Measurements from ENCODE around the gene STAU1.
"Not testable (repeated sequence)": the region's sequence is repeated elsewhere in the genome, so short reads cannot be mapped to it uniquely, and the experiment has no call there.

The STAU1 gene

DNA sequence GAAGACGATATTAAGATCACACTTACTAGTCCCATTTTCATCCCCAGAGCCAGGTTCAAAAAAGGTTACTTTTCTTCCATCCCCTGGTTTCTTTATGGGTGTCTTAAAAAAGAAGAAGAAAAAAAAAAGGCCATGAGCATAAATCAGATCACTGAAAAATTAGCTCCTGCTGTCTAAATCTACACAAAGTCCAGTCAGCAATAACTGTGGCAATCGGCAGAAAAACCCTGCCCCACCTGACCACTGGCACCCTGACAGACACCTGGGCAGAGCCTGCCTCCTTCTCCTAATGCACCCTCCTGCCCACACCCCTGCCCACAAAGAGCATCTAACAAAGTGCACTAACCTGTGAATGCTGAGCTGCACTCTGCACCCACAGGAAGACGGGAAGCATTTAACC, 69.8 kb downstream of the STAU1 start:
- DNase-seq (ENCODE audit: low read depth), result no peak

DNA sequence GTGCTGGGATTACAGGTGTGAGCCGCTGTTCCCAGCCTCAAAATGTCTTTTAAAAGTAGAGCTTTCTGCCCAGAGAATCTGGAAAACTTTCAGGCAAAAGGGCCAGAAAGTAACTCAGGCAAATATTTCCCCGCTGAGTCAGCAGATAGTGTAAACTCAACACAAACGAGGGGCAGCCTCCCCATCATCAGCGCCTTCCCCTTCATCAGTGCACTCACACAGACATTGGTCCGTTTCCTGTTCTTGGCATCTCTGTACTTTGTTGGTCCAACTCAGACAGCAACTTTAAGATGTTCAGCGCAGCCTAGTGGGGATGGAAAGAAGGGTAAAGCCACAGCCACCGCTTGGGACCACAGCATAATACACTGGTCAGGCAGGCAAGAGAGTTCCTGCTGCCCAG, 72.6 kb downstream of the STAU1 start:
- no peak for DNase-seq (ENCODE audit: low read depth)

DNA sequence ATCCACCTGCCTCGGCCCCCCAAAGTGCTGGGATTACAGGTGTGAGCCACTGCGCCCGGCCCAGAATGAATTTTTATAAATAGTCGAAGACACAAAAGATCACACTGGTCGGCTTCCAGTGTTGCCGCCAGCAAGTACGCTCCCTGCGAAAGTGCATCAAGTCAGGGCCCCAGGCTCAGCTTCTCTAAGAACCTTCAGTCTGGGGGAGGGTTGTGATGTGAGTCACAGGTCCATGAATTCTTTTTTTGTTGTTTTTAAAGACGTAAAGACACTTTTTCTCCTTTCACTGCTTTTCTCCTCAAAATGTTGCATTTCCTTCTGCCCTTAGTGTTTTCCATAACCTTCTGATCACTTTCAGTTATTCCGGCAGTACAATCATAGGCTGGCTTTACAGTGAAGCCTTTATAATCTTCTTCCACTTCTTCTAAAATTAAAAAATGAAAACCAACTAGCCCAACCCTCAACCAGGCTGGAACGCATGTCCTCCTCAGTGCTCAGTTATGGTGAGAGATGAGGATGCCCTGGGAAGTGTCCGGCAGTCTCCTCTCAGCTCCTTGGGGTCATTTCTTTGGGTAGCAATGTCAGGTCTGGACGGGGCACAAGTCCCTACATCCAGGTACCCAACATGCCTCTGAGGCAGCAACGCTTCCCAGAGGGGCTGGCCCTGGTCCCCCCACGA, 75.4 kb downstream of the STAU1 start:
- no peak for DNase-seq (ENCODE audit: low read depth)

DNA sequence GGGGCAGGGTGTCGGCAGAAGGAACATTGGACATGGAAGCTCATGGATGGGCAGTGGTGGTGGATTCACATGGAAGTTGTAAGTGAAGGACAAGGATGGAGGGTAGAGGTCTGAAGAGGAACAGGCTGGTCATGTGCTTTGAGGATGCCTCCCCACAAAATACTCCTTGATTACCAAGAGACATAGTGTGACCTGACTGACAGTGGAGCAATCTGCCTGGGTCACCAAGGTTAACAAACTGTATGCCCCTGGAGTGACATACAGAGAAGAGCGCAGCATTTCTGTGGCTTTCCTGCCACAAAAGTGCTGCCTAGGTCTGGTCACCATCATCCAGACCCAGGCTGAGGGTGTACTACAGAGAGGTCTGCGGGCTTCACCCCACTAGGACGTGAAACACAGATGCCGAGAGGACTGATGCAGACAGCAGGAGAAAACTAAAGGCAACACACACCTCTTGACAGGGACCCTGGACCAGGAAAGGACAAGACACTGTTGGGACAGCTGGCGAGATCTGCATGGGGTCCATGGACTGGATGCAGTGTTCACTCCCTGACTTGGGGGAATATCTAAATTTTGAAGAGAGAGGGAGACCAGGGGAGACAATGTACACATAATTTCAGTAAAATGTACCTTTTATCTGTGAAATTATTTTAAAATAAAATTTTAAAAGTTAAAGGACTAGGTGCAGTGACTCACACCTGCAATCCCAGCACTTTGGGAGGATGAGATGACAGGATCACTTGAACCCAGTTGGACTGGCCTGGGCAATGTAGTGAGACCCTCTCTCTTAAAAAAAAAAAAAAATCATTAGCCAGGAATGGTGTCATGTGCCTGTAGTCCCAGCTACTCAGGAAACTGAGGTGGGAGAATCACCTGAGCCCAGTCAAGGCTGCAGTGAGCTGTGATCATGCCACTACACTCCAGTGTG, 77.1 kb downstream of the STAU1 start:
- no peak for DNase-seq (ENCODE audit: low read depth)

DNA sequence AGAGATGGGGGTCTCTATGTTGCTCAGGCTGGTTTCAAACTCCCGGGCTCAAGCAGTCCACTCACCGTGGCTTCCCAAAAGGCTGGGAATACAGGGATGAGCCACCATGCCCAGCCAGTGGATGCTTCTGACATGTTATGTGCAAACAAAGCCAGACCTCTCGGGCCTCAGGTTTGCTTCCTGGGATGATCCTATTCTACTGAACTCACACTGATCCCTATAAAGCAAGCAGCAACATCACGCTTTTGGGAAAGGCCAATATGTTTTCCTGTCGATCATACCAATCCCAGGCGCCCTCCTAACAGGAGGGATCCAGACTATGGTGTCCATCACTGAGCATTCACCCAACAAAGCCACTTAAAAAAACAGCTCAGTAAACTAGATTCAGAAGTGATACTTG, 81.8 kb downstream of the STAU1 start:
- no peak for DNase-seq (ENCODE audit: low read depth)

DNA sequence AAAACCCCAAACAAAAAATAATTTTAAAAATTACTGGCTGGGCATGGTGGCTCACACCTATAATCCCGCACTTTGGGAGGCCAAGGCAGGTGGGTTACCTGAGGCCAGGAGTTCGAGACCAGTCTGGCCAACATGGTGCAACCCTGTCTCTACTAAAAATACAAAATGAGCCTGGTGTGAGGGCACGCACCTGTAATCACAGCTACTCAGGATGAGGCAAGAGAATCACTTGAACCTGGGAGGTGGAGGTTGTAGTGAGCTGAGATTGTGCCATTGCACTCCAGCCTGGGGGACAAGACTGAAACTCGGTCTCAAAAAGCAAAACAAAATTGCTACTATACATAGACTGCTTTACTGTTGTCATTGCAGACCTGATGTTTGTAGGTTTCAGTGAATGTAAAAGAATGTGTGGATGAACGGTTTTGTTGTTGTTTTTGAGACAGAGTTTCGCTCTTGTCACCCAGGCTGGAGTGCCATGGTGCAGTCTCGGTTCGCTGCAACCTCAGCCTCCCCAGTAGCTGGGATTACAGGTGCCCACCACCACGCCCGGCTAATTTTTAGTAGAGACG, 83.1 kb downstream of the STAU1 start:
- not testable (repeated sequence) for DNase-seq (ENCODE audit: low read depth)

DNA sequence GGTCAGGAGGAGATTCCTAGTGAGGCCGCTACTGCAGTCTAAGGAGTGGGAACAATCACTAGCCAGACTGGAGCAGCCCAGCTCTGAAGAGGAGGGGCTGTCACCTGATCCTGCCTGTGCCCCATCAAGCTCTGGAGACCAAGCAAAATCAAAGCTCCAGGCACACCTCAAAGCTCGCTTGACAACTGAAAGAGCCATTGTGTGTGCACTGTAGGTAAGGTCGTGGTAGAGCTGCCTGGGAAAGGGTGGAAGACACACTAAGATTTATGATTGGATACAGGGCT, 83.8 kb downstream of the STAU1 start:
- DNase-seq (ENCODE audit: low read depth), result no peak

DNA sequence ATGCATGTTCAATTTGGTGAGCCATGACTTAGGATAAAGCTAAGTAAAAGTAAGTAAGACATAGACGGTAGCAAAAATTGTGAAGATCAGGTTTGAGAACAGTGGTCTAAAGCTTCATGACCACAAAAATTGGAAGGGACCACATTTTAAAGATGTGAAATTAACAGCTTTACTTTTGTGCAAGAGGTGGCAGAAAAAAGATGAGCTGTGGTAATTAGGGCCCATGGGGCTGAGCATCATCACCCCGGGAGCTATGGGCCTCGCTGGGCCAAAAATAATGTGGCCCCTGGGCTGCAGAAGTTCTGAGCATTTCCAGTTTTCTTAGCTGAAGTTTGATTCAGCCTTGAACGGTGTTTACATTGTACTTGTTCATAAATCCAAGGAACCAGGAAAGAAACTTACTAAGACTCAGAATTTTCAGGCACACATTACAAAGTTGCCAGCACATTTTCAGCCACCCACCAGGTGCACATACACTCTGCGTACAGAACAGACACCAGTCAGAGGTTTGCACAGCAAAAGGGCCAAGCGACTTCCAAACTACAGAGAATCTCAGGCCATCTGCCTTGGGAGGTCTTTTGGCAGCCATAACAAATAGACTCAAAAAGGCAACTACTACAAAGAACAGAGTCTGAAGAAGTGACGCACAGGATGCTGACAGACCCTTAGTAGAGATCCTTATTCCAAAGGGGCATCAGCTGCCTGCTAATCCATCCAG, 84.3 kb downstream of the STAU1 start:
- no peak for DNase-seq (ENCODE audit: low read depth)

DNA sequence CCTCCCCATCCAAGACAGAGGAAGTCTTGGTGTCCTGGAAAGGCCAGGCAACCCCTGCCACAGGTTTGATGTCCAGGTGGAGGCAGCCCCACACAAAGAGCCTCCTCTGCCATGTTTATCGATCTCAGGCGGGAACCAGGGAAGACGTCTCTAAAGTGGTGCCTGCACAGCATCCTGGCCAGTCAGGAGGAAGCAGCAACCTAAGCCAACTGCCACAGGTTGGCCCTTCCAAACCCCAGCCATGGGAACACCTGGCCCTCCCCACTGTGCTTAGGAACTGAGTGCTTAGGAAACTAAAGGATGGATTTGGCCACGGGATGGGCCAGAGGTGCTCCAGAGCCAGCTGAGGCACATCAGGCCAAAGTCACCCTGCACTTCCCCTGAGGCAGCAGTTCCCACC, 85.1 kb downstream of the STAU1 start:
- no peak for DNase-seq (ENCODE audit: low read depth)

DNA sequence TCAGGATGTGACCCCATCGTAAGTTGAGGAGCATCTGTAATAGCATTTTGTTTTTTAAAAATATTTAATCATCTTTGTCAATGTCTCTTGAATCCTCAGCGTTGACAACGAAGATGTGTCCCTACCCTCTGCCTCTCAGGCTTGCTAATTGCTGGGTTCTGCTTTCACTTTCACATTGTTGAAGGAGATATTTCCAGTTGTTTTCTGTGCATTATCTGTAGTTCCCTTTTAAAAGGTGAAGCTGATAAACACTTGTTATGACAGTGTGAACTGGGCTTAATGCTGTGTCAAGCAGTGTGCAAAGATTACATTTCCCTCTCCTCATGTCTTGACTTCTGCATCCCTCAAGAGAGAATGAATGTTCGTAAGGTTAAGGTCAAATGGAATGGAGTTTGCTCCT, 87.2 kb downstream of the STAU1 start:
- no peak for DNase-seq (ENCODE audit: low read depth)

DNA sequence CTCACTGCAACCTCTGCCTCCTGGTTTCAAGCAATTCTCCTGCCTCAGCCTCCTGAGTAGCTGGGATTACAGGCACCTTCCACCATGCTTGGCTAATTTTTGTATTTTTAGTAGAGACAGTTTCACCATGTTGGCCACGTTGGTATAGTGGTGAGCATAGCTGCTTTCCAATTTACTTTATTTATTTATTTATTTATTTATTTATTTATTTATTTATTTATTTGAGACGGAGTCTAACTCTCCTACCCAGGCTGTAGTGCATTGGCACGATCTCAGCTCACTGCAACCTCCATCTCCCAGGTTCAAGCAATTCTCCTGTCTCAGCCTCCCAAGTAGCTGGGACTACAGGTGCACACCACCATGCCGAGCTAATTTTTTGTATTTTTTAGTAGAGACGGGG, 87.8 kb downstream of the STAU1 start:
- not testable (repeated sequence) for DNase-seq (ENCODE audit: low read depth)

DNA sequence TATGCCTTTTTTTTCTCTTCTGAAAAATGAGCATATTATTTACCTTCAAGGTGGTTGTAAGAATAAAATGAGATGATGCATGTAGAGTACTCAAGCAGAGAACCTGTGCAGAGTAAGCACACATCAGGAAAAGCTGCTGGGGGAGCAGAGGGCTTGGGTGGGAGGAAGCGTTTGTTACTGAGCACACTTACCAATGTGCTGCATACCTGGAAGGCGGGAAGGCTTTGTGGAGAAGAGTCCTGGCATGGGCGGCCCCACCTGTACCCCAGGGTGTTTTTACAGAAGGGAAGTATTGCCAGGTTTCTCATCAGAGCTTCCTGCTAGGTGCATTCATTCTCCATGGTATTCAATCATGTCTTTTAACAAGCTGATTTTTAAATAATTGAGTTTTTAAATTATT, 89.1 kb downstream of the STAU1 start:
- DNase-seq (ENCODE audit: low read depth), result no peak

DNA sequence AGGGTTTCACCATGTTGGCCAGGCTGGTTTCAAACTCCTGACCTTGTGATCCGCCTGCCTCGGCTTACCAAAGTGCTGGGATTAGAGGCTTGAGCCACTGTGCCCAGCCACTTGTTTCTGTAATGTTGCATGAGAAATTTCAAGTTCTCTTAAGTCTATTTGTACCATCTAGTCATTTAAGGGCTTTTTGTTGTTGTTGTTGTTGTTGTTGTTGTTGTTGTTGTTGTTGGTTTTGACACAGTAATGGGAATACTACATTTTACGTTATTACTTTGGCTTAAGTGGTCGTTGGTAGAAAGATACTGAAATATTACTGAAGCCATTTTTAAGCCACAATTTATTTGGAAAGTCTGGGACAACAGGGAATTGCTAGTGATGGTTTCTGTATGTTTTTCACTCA, 90.0 kb downstream of the STAU1 start:
- no peak for DNase-seq (ENCODE audit: low read depth)

DNA sequence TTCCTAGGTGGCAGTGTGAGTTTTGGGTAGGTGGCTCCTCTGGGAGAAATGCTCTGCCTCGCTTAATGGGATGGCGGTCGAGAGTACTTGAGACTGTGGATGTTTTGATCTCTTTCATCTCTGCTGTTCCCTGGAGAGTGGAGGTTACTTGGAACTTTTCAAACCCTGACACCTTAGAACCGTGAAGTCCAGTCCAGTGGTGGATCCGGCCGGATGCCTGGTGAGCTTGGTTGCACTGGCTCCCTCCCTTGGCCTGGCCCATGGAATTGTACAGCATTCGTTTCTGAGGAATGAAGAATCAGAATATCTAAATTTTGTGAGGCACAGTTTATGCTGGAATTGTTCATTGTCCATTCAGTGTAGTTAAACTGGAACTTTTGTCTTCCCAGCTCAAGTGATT, 91.0 kb downstream of the STAU1 start:
- DNase-seq (ENCODE audit: low read depth), result no peak

DNA sequence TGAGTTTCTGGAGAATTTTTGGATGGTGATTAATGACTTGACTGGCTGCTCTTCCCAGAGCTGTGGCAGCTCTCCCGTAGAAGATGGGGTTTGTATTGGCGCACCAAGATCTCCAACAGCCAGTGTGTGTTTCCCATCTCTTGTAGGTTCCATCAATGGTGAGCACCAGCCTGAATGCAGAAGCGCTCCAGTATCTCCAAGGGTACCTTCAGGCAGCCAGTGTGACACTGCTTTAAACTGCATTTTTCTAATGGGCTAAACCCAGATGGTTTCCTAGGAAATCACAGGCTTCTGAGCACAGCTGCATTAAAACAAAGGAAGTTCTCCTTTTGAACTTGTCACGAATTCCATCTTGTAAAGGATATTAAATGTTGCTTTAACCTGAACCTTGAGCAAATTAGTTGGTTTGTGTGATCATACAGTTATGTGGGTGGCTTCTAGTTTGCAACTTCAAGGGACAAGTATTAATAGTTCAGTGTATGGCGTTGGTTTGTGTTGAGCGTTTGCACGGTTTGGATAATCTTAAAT, 91.9 kb downstream of the STAU1 start:
- DNase-seq (ENCODE audit: low read depth), result no peak

DNA sequence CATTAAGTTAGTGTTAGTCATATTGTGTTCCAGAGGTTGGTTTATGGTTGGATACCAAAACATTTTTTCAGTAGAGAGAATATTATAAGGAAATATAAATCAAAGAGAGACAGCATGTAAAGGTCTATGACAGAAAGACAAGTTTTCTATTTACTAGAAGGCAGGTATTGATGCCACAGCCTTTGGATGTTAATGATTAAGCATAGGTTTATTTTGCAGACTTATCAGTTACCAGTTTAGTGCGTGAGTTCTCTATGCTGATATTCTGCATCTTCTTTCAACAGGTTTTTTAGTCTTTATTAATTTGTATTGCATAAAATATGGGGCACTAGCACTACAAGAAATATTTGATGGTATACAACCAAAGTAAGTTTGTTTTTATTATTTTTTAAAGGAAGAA, 96.4 kb downstream of the STAU1 start:
- no peak for DNase-seq (ENCODE audit: low read depth)

DNA sequence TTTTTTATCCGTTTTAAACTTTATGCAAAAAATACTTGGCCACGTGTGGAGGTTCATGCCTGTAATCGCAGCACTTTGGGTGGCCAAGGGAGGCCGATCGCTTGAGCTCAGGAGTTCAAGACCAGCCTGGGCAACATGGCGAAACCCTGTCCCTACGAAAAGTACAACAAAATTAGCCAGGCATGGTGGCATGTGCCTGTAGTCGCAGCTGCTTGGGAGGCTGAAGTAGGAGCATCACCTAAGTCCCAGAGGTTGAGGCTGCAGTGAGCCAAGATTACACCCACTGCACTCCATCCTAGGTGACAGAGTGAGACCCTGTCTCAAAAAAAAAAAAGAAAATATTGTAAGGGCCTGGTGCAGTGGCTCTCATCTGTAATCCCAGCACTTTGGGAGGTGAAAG, 97.0 kb downstream of the STAU1 start:
- no peak for DNase-seq (ENCODE audit: low read depth)

DNA sequence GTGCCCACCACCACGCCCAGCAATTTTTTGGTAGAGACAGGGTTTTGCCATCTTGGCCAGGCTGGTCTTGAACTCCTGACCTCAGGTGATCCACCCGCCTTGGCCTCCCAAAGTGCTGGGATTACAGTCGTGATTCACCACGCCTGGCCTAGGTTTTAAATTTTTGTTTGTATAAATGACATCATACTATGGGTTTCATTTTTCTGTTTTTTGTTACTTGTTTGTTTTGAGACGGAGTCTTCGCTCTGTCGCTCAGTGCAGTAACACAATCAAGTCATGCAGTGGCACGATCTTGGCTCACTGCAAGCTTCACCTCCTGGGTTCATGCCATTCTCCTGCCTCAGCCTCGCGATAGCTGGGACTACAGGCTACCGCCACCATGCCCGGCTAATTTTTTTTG, 105.8 kb downstream of the STAU1 start:
- DNase-seq (ENCODE audit: low read depth), result not testable (repeated sequence)

DNA sequence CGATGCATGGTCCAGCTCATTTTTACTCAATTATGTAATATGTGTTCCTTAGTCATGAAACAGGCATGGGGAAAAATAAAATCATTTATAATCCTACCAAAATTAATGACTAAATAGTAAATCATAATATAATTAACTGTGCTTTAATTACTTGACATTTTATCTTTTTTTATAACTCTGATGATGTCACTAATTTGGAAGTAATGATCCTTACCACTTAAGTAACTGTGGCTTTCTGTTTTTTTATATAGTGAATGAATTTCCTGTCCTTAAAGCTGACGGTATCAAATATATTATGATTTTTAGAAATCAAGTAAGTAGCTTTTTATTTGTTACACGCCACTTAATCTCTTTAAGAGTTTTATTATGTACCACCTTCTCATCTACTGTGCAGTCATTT, 109.8 kb downstream of the STAU1 start:
- DNase-seq (ENCODE audit: low read depth), result no peak

DNA sequence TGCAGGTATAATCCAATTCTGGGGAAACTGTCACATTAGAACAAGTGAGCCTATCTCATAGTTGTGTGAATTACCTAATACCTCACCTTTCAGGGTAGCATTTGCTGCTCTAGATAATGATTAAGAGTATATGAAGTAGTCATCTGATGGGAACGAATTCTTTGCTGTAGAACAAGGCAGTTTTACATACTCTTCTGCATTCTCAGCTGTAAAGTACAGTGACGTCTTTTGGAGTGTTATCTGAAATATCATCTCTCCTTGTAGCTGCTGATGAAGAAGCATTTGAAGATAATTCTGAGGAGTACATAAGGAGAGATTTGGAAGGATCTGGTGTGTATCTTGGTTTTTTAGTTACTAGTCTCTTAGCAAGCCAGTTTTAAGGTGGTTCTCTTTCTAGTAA, 113.6 kb downstream of the STAU1 start:
- no peak for DNase-seq (ENCODE audit: low read depth)
